ENCODE results near the gene TECPR2.
"Not testable (repeated sequence)": the region's sequence is repeated elsewhere in the genome, so short reads cannot be mapped to it uniquely, and the experiment has no call there.

Gene TECPR2

DNA sequence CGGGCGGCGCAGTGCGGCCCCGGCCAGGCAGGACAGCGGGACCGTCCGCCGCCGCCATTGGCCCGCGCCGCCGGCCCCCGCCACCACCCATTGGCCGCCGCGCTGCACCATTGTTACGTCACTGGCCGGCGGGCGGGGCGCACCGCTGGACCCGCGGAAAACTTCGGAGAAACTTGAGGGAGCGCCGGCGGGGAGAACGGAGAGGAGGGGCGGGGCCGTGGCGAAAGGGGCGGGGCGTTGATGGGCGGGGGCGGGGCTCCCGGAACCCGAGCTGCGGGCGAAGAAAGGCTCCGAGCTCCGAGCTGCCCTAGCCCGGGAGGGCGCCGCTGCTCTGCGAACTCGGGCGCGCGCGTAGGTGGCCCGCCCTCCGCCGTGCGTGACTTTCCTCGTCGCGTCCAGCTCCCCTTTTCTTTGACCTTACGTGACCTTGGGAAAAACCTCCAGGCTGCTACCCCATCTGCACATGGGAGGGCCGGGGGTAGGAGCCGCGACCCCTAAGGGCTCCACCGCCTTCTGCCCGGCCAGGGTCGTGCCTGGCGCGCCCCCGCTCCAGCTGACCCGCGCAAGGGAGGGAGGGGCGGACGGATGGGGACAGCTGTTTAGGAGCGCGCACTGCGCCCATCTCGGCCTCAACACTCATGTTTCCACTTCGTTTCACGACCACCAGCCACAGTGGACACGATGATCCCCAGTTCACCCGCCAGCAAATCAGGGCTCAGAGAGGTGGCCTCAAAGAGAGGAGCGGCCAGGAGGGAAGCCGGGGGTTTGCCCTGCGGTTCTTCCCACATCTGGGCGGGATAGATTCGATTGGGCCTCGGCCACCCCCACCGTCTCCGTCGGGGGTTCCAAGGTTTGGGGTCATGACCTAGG lies 147.2 kb downstream of the TECPR2 start, which contains the start of gene ANKRD9:
Gene ANKRD9, minus strand, starts transcription at position 31 of the 870 bp plus-strand sequence. CDS start 1,887 bp downstream, outside the sequence.
- 0 out of 2 replicates have a peak, but pooled peaks have one; percentile 16 for TF ChIP-seq POLR2A (IDR thresholded peaks at IDR 0.05; ENCODE audit: low read depth, low read length)
- peak; percentile 96 for DNase-seq (ENCODE audit: insufficient read length, low spot score)
- FAIRE-seq = no peak

DNA sequence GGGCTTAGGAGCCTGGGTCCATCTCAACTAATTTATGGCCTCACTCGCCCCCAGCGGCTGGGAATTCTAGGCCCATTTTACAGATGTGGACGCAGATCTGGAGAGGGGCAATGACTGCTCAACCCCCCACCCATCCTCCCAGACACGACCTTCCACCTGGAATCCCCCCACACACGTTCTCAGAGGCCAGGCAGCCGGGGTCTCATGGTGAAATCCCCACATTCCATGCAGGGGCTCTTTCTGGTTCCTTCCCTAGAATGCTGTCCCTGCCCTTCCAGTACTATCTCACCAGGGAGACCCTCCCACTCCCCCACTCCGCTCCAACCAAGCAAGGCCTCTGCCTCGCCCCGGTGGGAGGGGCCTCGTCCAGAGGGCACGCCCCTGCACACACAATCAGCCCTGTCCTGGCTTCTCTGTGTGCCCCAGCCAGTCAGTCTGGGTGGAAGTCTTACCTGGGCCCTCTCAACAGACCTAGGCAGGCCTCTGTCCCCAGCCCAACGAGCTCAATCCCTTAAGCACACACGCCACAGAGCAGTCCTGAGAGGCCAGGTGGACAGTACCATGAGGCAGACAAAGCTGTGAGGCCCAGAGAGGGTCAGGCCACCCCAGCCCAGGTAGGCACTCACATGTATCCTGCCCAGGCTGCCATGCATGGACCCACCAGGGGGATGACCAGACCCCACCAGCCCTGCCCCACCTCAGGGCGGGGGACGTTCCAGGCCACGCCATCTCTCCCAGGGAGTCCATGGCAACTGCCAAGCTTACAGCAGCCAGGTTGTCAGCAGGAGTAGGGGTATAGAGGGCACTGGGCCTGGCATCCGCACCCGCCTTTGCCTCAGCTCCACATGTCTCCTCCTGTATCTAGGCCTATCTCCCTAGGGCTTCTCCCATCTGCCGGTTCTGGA lies 148.1 kb downstream of the TECPR2 start:
- DNase-seq (ENCODE audit: insufficient read length, low spot score) = no peak
- FAIRE-seq = no peak
- no peak for TF ChIP-seq POLR2A (IDR thresholded peaks at IDR 0.05; ENCODE audit: low read depth, low read length)

DNA sequence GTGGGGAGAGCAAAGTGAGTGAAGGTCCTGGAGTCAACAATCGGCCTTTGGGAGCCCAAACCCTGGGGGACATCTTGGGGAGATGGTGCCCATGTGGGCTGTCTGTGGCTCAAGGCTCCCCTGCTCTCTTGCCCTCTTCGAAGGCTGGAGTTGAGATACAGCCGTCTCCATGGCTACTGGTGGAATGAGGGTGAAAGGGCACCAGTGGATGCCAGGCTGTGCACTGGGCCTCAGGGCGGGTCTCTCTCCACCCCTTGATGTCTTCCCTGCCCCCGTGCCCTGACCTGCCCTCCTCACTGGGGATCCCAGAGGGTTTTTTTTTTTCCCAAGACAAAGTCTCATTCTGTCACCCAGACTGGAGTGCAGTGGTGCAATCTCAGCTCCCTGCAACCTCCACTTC lies 148.8 kb downstream of the TECPR2 start:
- TF ChIP-seq POLR2A (IDR thresholded peaks at IDR 0.05; ENCODE audit: low read depth, low read length) = no peak
- DNase-seq (ENCODE audit: insufficient read length, low spot score) (no peak), FAIRE-seq (no peak)

DNA sequence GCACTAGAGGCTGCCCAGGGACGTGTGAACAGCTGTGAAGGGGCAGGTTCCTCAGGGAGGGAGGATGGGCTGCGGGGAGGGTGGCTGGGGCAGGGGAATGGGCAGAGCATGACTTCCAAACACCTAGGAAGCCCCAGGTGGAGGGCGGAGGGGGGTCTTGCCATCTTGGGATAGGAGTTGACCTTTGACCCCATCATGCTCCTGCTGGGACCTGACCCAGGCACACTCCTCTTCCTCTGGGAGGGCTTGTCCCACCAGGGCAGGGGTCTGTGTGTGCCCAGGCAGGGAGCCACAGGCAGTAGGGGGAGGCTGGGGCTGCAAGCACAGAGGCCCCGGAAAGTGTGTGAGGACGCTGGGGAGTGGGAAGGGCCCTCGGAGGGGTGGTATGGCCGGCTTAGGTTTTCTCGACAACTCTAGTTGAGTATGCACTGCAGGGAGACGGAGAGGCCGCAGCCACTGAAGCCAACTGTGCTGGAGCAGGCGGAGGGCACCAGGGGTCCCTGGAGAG lies 150.1 kb downstream of the TECPR2 start:
- TF ChIP-seq POLR2A (IDR thresholded peaks at IDR 0.05; ENCODE audit: low read depth, low read length) = no peak

DNA sequence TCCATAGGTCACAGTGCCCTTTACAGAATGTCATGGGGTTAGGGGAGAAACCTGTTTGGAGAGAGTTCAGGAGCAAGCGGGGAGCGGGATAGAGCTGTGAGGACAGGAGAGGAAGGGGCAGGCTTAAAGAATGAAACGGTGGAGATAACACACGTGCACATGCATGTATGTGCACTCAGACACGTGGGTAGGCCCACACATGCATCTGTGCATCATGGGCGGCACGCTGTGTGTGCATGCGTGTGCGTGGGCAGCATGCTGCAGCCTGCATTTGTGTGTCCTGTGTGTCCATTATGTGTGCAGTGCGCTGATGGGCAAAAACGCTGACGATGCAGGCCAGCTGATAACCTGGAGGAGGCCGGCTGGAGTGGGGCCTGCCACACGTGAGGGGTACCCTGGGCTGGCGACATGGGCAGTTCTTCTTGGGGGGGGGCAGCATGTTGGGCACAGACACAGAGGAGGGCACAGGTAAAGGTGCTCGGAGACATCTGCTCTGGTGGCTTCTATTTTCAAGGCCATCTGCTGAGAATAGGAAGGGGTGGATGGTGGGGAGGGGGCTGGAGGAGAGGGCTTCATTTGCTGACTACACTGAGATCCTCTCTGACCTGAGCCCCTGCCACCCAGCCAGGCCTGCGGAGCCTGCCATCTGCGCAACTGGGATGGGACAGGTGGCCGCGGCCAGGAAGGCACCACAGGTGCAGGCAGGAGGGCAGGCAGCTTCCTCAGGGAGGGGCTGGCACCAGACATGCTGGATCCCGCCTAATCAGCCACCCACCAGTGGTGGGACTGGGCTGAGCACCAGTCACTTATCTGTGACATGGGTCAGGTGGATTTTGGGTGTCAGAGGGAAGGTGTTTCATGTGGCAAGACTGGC lies 151.4 kb downstream of the TECPR2 start:
- FAIRE-seq = no peak
- no peak for TF ChIP-seq POLR2A (IDR thresholded peaks at IDR 0.05; ENCODE audit: low read depth, low read length)
- no peak for DNase-seq (ENCODE audit: insufficient read length, low spot score)

More for the DNA sequence above, 150.1 kb downstream of the TECPR2 start:
- DNase-seq (ENCODE audit: insufficient read length, low spot score) (no peak), FAIRE-seq (no peak)

DNA sequence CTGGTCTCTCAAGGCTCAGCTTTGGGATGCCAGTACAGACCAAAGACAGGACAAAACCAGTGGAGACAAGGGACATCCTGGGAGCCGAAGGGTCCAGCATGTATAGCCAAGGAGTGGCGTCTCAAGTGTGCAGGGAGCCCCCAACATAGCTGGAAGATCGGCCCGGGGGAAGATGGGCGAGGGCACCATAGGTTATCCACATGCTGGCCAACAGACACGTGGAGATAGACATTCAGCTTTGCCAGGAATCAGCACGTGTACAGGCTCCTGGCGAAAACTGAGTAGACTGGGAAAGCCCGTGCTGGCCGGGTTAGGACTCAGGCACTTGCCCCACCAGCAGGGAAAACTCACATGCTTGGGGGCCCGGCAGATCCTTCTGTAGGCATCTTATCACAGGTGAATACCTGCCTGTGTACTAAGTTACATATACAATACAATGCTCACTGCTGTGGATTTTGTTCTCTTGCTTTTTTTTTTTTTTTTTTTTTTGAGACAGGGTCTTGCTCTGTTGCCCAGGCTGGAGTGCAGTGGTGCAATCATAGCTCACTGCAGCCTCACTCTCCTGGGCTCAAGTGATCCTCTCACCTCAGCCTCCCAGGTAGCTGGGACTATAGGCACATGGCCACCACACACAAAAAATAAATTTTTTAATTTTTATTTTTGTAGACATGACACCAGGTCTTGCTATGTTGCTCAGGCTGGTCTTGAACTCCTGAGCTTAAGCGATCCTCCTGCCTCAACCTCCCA lies 152.4 kb downstream of the TECPR2 start:
- no peak for TF ChIP-seq POLR2A (IDR thresholded peaks at IDR 0.05; ENCODE audit: low read depth, low read length)
- no peak for DNase-seq (ENCODE audit: insufficient read length, low spot score)
- no peak for FAIRE-seq

DNA sequence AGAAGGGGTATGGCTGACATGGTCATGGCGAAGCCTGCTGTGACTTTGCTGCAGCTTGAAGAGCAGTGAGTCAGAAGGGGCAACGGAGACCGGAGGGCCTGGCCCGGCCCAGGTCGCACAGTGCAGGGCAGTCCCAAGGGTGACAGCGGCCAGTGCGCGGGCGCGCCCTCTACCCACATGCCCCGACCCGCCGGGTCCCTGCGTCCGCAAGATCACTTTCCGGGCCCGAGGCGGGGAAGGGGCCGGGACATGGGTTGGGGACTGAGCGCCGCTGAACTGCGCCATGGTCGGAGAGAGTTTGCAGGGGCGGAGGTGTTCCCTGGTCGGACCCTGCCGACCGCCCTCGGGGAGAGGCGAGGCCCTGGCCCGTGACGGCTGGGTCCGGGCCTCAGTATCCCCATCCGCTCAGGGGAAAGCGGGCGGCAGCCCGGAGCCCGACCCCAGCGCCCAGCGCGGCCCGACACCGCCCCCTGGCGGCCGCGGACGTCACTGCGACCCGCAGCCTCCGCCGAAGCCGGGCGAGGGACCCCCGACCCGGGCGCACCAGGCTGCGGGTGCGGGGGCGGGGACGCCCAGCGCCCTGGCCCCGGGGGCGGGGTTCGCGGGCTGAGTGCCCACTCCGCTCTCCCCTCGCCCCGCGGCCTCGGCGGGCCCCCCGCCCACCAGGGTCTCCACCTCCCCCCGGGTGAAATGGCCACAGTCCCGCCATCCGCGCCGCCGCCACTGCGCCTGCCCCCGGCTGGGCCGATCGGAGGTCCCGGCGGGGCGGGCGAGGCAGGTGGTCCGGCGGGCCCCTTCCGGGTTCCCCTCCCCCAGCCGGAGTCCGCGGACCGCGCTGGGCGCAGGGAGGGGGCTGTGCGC lies 154.0 kb downstream of the TECPR2 start:
- peak; percentile 72 for DNase-seq (ENCODE audit: insufficient read length, low spot score)
- no peak; the same call in 1 of the 2 replicates for TF ChIP-seq POLR2A (IDR thresholded peaks at IDR 0.05; ENCODE audit: low read depth, low read length)
- no peak for FAIRE-seq

DNA sequence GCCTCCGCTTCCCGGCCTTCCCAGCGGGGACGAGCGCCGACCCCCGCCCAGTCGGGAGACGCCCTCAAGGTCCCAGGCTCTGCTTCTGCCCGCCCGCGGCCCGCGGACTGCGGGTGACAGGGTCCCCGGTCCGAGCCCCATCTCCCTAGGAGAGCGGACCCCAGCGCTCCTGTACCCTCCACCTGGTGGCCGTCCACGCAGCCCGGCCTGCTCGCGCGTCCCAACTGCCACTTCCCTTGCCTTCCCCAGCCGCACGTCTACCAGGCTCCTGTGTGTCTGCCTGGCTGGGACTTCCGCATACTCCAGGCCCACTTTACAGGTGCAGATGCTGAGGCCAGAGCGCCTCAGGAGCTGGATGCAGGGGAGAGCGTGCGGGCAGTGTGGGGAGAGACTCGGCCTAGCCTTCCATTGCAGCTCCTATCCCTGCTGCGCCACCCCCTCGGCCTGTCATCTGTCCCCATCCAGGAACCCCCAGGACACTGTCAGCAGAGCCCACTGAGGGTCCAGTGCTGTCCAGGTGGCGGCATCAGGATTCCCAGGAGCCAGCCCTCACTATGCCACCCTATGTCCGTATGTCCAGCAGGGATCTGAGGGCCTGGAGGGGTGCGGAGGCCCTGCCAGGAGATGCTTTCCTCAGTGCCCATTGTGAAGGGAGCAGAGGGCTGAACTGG lies 154.8 kb downstream of the TECPR2 start:
- TF ChIP-seq POLR2A (IDR thresholded peaks at IDR 0.05; ENCODE audit: low read depth, low read length) = no peak
- DNase-seq (ENCODE audit: insufficient read length, low spot score) (no peak), FAIRE-seq (no peak)

DNA sequence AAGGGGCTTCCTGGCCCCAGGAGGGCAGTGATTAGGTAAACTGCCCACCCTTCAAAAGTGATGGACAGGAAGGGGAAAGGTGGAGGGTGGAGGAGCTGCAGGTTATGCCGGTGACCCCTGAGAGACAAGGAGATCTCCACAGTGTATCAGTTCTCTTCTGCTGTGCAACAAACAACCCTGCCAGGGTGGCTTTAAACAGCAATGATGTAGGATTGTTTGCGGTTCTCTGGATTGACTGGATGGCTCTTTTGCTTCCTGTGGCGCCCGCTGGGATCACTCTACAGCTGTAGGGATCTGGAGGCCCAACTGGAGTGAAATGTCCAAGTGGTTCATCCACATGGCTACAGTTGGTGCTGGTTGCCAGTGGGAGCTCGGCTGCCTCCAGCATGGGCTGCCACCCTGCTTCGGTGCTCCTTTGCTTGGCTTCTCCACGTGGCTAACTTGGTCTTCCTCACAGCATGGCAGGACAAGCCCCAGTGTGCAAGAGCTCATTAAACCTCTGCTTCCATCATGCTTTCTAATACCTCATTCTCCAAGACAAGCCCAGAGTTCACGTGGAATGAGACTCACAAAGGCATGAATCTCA lies 155.4 kb downstream of the TECPR2 start:
- DNase-seq (ENCODE audit: insufficient read length, low spot score) = no peak
- no peak for TF ChIP-seq POLR2A (IDR thresholded peaks at IDR 0.05; ENCODE audit: low read depth, low read length)
- no peak for FAIRE-seq

DNA sequence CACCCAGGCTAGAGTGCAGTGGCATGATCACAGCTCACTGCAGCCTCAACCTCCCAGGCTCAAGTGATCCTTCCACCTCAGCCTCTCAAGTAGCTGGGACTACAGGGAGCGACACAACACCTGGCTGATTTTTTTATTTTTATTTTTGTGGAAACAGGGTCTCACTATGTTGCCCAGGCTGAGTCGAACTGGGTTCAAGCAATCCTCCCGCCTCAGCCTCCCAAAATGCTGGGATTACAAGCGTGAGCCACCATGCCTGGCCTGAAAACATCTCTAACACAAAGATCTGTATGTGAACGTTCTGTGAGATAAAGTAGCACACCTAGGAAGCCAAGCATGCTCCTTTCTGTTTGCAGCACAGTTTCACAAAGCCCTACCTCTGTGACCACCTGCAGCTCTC lies 157.0 kb downstream of the TECPR2 start:
- not testable (repeated sequence) for DNase-seq (ENCODE audit: insufficient read length, low spot score); FAIRE-seq

DNA sequence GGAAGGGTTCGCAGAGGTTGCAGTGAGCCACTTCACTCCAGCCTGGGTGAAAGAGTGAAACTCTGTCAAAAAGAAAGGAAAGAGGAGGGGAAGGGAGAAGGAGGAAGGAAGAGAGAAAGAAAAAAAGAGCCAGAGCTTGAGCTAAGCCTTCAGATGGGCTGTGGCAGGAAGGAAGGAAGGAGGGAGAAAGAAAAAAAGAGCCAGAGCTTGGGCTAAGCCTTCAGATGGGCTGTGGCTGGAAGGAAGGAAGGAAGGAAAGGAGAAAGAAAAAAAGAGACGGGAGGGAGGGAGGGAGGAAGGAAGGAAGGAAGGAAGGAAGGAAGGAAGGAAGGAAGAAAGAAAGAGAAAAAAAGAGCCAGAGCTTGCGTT lies 160.4 kb downstream of the TECPR2 start:
- DNase-seq (ENCODE audit: insufficient read length, low spot score) (no peak), FAIRE-seq (no peak)
- TF ChIP-seq POLR2A (IDR thresholded peaks at IDR 0.05; ENCODE audit: low read depth, low read length) = no peak

Data from H54 (cell line).